HG03354 (cell line): ENCODE results near the gene NEGR1.

Source experiments
- ATAC-seq: cut with Tn5 transposase; IDR thresholded peaks from one replicate; pipeline ENCODE4 v1.9.1; 2021; ENCODE audit warnings: mild to moderate bottlenecking; ENCODE audit not compliant: unreplicated experiment, poor library complexity, severe bottlenecking

The NEGR1 gene

GRCh38 chr1:71753746-71754145 is 528.6 kb downstream of the NEGR1 start:
- ATAC-seq, result no peak

- no peak for ATAC-seq
Observed at GRCh38 chr1:71745326-71745725, 537.0 kb downstream of the NEGR1 start.

- ATAC-seq, result no peak
Observed at GRCh38 chr1:71743862-71744261, 538.5 kb downstream of the NEGR1 start.

- no peak for ATAC-seq
Observed at GRCh38 chr1:71738910-71739309, 543.4 kb downstream of the NEGR1 start.

GRCh38 chr1:71738256-71738655 is 544.1 kb downstream of the NEGR1 start:
- ATAC-seq, result no peak

GRCh38 chr1:71737768-71738167 is 544.6 kb downstream of the NEGR1 start:
- ATAC-seq, result no peak

GRCh38 chr1:71733121-71733520 is 549.2 kb downstream of the NEGR1 start:
- no peak for ATAC-seq

- no peak for ATAC-seq
Observed at GRCh38 chr1:71721532-71721931, 560.8 kb downstream of the NEGR1 start.

GRCh38 chr1:71719330-71719729 is 563.0 kb downstream of the NEGR1 start:
- ATAC-seq, result no peak

GRCh38 chr1:71717186-71717585 is 565.2 kb downstream of the NEGR1 start:
- no peak for ATAC-seq

GRCh38 chr1:71711456-71711855 is 570.9 kb downstream of the NEGR1 start:
- ATAC-seq, result no peak

- peak; percentile 83 for ATAC-seq
Observed at GRCh38 chr1:71706029-71706671, 576.2 kb downstream of the NEGR1 start.

- no peak for ATAC-seq
Observed at GRCh38 chr1:71698186-71698585, 584.2 kb downstream of the NEGR1 start.

- ATAC-seq, result no peak
Observed at GRCh38 chr1:71695821-71696220, 586.5 kb downstream of the NEGR1 start.

GRCh38 chr1:71695084-71695483 is 587.3 kb downstream of the NEGR1 start:
- no peak for ATAC-seq

GRCh38 chr1:71693581-71693980 is 588.8 kb downstream of the NEGR1 start:
- no peak for ATAC-seq

GRCh38 chr1:71689635-71690034 is 592.7 kb downstream of the NEGR1 start:
- ATAC-seq, result no peak

GRCh38 chr1:71687376-71687775 is 595.0 kb downstream of the NEGR1 start:
- no peak for ATAC-seq

- no peak for ATAC-seq
Observed at GRCh38 chr1:71676979-71677925, 605.1 kb downstream of the NEGR1 start.

GRCh38 chr1:71668065-71668464 is 614.3 kb downstream of the NEGR1 start:
- ATAC-seq, result no peak

- ATAC-seq, result no peak
Observed at GRCh38 chr1:71667216-71667615, 615.1 kb downstream of the NEGR1 start.
